SH-SY5Y (cell line): ENCODE results near the gene RAB8B.

Experiments used
- GATA2 ChIP-seq: IDR thresholded peaks from 2 replicates; pipeline ENCODE4 v1.6.1; 2011; ENCODE audit warnings: mild to moderate bottlenecking, low read depth, low read length
- GATA3 ChIP-seq: IDR thresholded peaks from 2 replicates; pipeline ENCODE4 v1.6.1; 2011; ENCODE audit warnings: low read depth, mild to moderate bottlenecking, low read length, moderate library complexity

GRCh38 chr15:63254991-63255390, 65.6 kb downstream of the RAB8B start:
- no peak for TF ChIP-seq GATA2
- TF ChIP-seq GATA3, result no peak
